Limb (tissue), 2 donors: ENCODE data around the gene FCHSD2.
A peak's percentile ranks its signal among the peaks of the same experiment; 100 is the strongest.
"Not testable (repeated sequence)": the region's sequence is repeated elsewhere in the genome, so short reads cannot be mapped to it uniquely, and the experiment has no call there.

Source experiments
- DNase-seq, 2 donors: peaks; one replicate each; pipeline ENCODE4 v3.0.0-alpha.2; 2016; ENCODE audit errors: extremely low spot score in 2 of 2

Gene FCHSD2

DNA sequence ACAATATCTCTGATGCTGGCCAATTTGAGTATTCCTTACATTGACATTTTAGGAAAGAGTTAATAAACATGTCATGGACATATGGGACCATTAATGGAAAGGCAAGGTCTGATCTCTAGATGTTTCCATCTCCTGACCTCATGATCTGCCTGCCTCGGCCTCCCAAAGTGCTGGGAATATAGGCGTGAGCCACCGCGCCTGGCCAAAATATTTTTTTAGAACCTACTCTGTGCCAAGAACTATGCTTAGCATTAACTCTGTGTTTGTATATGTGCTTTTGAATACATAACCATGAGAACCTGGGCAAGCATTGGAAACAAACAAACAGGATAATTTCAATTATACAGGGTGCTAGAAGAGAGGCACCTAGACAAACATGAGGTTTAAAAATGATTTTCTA lies 204.7 kb downstream of the FCHSD2 start:
- no peak for DNase-seq

- DNase-seq, result no peak
Observed at GRCh38 chr11:72935700-72936099, 206.4 kb downstream of the FCHSD2 start.

GRCh38 chr11:72932132-72932570 lies 210.0 kb downstream of the FCHSD2 start:
- DNase-seq, result no peak

- peak in 1 of 2 donors; percentile 38 for DNase-seq
Observed at GRCh38 chr11:72930008-72930407, 212.1 kb downstream of the FCHSD2 start.

DNA sequence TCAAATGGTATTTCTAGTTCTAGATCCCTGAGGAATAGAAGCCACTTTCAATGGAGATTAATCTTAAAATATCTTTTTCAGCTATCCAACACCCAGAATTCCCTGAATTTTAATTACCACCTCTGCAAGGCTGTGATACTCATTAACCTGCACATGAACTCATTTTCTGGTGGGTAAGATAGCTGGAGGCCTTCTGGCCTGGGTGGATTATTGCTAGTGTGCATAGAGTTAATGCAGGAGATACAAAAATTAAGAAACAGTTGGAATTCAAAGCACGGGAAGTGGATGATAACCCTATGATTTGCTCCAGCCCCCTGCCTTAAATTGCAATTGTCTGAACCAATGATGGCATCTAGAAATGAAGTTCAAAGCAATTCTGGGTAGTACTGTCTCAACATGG lies 212.9 kb downstream of the FCHSD2 start:
- DNase-seq, result no peak

DNA sequence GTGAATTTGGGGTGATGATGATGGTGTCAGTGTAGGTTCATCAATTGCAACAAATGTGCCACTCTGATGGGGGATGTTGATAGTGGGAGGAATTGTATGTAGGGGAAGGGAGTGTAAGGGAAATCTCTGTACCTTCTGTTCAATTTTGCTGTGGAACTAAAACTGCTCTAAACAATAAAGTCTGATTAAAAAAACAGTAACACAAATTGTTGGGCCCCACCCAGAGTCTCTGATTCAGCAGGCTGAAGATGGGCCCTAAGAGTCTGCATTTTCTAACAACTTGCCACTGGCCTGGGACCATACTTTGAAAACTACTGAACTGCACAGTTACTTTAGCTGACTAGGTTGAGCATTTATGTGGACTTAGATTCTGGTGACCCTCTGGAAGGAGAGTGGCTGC lies 214.7 kb downstream of the FCHSD2 start:
- no peak for DNase-seq

- DNase-seq, result no peak
Observed at GRCh38 chr11:72926076-72926475, 216.0 kb downstream of the FCHSD2 start.

- DNase-seq, result no peak
Observed at GRCh38 chr11:72925656-72926055, 216.5 kb downstream of the FCHSD2 start.

GRCh38 chr11:72924568-72925190 lies 217.4 kb downstream of the FCHSD2 start:
- DNase-seq, result peak in 1 of 2 donors; percentile 20

- DNase-seq, result no peak
Observed at GRCh38 chr11:72921028-72921716, 220.9 kb downstream of the FCHSD2 start.

DNA sequence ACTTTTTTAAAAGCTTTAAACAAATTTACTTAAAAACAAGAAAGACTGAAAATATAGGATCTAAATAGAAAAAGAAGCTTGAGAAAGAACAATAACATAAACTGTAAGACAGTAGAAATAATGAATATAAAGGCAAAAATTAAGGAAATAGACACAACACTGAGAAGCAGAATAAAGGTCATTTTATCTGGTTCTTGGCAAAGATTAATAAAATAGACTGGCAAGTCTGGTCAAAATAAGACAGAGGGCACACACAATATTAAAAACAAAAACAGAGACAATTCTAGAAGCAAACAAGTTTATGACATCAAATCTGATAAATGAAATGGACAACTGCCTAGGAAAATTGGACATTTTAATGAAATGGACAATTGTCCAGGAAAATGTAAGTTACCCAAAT lies 222.1 kb downstream of the FCHSD2 start:
- no peak for DNase-seq

DNA sequence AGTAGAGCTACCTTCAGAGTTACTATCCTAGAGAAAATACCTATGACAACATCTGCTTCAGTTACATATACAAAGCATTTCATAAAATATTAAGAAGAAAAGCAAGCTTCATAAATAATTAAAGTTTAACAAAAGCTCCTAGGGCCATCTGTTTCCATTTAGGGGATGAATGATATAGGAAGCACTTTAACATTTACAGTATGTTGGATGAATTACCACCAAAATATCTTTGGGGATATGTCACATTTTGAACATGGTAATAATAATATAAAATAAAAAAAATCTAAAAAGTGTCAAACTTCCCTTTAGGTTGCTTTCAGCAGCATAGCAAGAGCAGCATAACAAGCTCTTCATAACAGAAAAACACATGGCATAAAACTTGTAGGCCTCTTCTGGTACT lies 223.3 kb downstream of the FCHSD2 start:
- no peak for DNase-seq

DNA sequence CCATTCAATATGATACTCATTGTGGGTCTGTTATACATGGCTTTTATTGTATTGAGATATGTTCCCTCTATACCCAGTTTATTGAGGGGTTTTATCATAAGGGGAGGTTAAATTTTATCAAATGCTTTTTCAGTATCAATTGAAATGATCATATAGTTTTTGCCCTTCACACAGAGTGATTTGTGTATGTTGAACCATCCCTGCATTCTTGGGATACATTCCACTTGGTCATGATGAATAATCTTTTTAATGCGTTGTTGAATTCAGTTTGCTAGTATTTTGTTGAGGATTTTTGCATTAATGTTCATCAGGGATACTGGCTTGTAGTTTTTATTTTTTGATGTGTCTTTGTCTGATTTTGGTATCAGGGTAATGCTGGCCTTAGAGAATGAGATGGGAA lies 229.9 kb downstream of the FCHSD2 start:
- no peak for DNase-seq

DNA sequence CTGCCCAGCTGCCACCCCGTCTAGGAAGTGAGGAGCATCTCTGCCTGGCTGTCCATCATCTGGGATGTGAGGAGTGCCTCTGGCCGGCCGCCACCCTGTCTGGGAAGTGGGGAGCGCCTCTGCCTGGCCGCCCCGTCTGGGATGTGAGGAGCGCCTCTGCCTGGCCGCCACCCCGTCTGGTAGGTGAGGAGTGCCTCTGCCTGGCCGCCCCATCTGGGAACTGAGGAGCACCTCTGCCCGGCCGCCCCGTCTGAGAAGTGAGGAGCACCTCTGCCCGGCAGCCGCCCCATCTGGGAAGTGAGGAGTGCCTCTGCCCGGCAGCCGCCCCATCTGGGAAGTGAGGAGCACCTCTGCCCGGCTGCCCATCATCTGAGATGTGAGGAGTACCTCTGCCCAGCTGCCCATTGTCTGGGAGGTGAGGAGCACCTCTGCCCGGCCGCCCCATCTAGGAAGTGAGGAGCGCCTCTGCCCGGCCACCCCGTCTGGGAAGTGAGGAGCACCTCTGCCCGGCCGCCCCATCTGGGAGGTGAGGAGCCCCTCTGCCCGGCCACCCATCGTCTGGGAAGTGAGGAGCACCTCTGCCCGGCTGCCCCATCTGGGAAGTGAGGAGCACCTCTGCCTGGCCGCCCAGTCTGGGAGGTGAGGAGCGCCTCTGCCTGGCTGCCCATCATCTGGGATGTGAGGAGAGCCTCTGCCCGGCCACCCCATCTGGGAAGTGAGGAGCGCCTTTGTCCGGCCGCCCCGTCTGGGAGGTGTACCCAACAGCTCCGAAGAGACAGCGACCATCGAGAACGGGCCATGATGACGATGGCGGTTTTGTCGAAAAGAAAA lies 232.3 kb downstream of the FCHSD2 start:
- DNase-seq, result not testable (repeated sequence)

- DNase-seq, result no peak
Observed at GRCh38 chr11:72908032-72908676, 234.0 kb downstream of the FCHSD2 start.

DNA sequence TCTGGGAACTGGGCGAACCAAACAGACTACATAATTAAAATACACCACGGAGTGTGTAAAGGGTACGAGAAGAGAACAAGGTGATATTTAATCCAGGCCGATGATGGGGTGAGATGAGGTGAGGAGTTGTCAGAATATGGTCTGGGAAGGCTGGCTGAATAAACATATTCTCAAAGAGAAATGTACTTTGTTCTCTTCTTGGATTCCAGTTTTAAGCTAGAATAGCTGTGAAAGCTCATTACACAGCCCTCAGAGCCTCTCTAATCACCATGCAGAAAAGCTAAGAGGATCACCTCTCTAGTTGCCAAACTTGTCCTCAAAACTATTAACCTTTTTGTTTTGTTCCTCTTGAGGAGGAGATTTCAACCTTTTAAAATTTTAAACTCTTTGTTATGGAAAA lies 238.1 kb downstream of the FCHSD2 start:
- DNase-seq, result no peak

GRCh38 chr11:72901374-72901773 lies 240.7 kb downstream of the FCHSD2 start:
- DNase-seq, result no peak

GRCh38 chr11:72900013-72900412 lies 242.1 kb downstream of the FCHSD2 start:
- no peak for DNase-seq

DNA sequence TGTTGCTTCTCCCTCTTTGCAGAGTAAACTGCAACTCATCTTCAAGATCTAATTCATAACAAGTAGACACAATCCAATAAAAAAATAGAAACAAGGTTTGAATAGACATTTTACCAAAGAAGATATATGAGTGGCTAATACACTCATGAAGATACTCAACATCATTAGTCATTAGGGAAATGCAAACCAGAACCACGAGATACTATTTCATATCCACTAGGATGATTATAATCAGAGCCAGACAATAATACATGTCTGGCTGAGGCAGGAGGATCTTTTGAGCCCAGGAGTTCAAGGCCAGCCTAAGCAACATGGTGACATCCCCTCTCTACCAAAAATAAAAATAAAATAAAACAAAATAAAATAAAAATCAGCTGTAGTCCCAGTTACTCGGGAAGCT lies 242.9 kb downstream of the FCHSD2 start:
- DNase-seq, result no peak

DNA sequence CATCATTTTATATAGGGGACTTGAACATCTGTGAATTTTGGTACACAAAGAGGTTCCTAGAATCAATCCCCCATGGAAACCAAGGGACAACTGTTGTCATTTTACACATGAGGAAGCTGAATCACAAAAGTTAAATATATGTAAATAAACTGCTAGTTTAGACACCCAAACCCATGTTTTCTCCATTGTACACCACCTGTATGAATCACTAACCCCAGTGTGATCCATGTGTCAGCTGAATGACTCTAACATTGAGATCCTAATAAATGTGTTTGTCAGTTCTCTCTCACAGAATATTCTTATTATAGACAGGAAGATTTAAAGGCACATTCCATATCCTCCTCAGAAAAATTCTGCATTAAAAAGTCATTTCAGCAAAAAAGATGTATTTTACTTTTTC lies 244.6 kb downstream of the FCHSD2 start:
- DNase-seq, result no peak

GRCh38 chr11:72896431-72896830 lies 245.7 kb downstream of the FCHSD2 start:
- DNase-seq, result no peak

- no peak for DNase-seq
Observed at GRCh38 chr11:72890881-72891280, 251.2 kb downstream of the FCHSD2 start.
